Vagina (tissue), 2 donors: ENCODE results near the gene SLC17A1.

Experiments
- CTCF ChIP-seq, 3 experiments: fragments of 450-650 bp in 2 of 3; fragments of 200-600 bp in 1 of 3; sonication (generic) in 1 of 3; IDR thresholded peaks; one replicate each; pipeline ENCODE4 v1.5.1; 2017 to 2019; ENCODE audit warnings: antibody characterized with exemption in 3 of 3, mild to moderate bottlenecking in 2 of 3, moderate library complexity in 2 of 3
- POLR2A ChIP-seq, 2 donors: fragments of 450-650 bp; IDR thresholded peaks; one replicate each; pipeline ENCODE4 v1.6.1; 2017; ENCODE audit warnings: antibody characterized with exemption in 2 of 2, mild to moderate bottlenecking in 2 of 2, moderate library complexity in 2 of 2
- POLR2AphosphoS5 ChIP-seq, 2 donors: sonication (generic); formaldehyde crosslinking; IDR thresholded peaks; one replicate each; pipeline ENCODE4 v1.9.0; 2017; ENCODE audit warnings: antibody characterized with exemption in 2 of 2, mild to moderate bottlenecking in 2 of 2, low read depth in 1 of 2; ENCODE audit not compliant: insufficient read depth in 1 of 2

GRCh38 chr6:25834950-25835349, 3.1 kb upstream of the SLC17A1 start:
- TF ChIP-seq CTCF (IDR thresholded peaks at IDR 0.05): no peak
- no peak for TF ChIP-seq POLR2A (IDR thresholded peaks at IDR 0.05)
- no peak for TF ChIP-seq POLR2AphosphoS5 (IDR thresholded peaks at IDR 0.05; ENCODE audit: insufficient read depth in 1 of 2, low read depth in 1 of 2)
